ENCODE results near the gene RHBDL2. TPM values are rescaled to one million over a fixed set of nuclear protein-coding genes. Genes with fewer than 3 reads are reported as not detected.
"Not testable (repeated sequence)": the region's sequence is repeated elsewhere in the genome, so short reads cannot be mapped to it uniquely, and the experiment has no call there.

RHBDL2 gene
- 1 to 10 TPM in 3 of 10 donors, under 1 TPM in 7; 0.35 to 1.3 (median 0.82) TPM for polyA plus RNA-seq (ENCODE audit: insufficient read length in 10 of 10)
- long read RNA-seq, donor 1, result 0 reads
- long read RNA-seq, donor 2, result 0 reads
- long read RNA-seq, donor 3, result 0 reads
- long read RNA-seq, donor 4, result 0 reads
- long read RNA-seq, donor 5, result 0 reads
- long read RNA-seq, donor 6, result 0 reads
- long read RNA-seq, donor 7, result 0 reads
- long read RNA-seq, donor 8, result 0 reads
- long read RNA-seq, donor 9, result 0 reads

GRCh38 chr1:38941527-38942019 lies at the start of gene RHBDL2:
TSS of gene RHBDL2 (minus strand) at chr1:38941830. CDS start at chr1:38919212, 22,618 bp downstream.
- DNase-seq, result peak in 2 of 3 donors; percentile 34 to 50

DNA sequence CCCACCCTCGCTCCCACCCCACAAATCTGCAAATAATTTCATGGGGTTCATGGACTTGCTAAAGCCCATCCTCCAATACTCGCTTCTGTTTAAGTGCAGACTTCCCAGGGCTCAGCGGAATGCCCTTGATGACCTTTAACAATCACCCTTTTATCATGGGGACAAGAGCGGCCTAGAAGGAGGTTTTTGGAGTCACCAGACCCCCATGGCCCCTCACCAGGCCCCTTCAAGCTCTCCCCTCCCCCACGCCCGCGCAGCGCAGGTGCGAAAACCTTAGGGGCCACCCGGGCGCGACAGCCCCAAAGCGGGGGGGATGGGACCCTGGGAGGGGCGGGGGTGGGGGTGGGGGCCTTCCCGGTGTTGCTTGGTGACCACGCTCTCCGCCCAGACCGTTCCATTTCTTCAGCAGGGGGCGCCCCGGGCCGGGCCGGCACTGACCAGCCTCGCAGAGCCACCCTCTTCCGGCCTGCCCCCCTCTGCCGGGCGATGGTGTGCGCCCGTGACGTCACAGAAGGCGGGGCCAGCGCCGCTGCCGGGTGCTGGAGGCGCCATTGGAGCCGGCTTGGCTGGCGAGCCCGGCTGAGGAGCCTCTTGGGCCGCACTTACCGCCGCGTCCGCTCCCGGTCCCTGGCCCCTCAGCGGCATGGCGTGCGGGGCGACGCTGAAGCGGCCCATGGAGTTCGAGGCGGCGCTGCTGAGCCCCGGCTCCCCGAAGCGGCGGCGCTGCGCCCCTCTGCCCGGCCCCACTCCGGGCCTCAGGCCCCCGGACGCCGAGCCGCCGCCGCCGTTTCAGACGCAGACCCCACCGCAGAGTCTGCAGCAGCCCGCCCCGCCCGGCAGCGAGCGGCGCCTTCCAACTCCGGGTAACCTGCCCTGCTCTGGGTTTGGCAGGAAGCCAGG lies 49.4 kb upstream of the RHBDL2 start, which contains the start of gene AKIRIN1:
Gene AKIRIN1 (plus strand): TSS at position 539 of the 900 bp plus-strand sequence. CDS start 105 bp downstream, at position 644.
- DNase-seq, result peak; percentile 96 to 99 (median 97)

DNA sequence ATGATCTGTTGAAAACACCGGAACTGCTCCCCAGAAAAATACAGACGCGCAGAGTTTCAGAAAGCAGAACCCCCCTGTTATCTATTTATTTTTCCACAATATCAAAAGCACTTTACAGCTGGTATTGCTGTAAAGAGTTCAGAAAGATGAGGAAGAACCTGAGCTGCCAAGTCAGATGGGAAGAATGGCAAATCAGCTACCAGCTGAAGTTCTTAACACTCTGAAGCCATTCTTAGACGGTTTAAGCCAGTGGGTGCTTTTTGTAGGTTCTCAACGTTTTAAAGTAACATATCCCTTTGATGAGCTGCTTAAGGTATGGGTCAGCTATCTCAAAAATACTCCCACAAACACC lies 48.7 kb upstream of the RHBDL2 start:
- DNase-seq, result peak in 2 of 3 donors; percentile 11 to 22

GRCh38 chr1:38989979-38990378 lies 48.3 kb upstream of the RHBDL2 start:
- DNase-seq, result no peak

DNA sequence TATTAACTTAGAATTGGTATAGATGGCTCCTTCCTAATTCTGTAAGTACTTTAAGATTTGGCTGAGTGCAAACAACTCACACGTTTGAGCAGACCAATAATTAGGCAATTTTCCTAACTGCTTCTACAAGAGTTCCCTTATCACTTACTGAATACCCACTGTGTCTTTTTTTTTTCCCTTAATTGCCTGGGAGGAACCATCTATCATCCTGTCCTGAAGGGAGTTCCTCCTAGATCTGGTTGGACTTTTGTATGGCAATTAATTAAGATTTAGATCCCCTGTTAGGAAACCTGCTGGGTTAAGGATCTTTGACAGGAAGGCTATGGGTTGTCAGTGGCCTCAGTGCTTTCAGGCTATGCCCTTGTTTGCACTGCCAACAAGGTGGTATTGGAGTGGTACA lies 37.8 kb upstream of the RHBDL2 start:
- DNase-seq, result not testable (repeated sequence)

GRCh38 chr1:38978245-38978542 lies 36.6 kb upstream of the RHBDL2 start:
- DNase-seq, result not testable (repeated sequence)

DNA sequence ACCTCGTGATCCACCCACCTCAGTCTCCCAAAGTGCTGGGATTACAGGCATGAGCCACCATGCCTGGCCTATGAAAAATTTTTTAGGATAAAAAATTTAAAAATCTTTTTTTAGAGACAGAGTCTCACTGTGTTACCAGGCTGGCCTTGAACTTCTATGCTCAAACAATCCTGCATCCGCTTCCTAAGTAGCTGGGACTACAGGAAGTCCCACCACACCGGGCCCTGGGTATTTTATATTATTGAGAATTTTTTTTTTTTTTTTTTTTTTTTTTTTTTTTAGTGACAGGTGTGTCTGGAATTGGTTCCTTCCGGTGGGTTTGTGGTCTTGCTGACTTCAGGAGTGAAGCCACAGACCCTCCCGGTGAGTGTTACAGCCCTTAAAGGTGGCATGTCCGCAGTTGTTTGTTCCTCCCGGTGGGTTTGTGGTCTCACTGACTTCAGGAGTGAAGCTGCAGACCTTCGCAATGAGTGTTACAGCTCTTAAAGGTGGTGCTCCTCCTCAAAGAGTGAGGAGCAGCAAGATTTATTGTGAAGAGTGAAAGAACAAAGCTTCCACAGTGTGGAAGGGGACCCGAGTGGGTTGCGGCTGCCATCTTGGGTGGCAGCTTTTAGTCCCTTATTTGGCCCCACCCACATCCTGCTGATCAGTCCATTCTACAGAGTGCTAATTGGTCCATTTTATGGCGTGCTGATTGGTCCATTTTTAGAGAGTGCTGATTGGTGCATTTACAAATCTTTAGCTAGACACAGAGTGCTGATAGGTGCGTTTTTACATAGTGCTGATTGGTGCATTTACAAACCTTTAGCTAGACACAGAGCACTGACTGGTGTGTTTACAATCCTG lies 36.0 kb upstream of the RHBDL2 start:
- not testable (repeated sequence) for DNase-seq

DNA sequence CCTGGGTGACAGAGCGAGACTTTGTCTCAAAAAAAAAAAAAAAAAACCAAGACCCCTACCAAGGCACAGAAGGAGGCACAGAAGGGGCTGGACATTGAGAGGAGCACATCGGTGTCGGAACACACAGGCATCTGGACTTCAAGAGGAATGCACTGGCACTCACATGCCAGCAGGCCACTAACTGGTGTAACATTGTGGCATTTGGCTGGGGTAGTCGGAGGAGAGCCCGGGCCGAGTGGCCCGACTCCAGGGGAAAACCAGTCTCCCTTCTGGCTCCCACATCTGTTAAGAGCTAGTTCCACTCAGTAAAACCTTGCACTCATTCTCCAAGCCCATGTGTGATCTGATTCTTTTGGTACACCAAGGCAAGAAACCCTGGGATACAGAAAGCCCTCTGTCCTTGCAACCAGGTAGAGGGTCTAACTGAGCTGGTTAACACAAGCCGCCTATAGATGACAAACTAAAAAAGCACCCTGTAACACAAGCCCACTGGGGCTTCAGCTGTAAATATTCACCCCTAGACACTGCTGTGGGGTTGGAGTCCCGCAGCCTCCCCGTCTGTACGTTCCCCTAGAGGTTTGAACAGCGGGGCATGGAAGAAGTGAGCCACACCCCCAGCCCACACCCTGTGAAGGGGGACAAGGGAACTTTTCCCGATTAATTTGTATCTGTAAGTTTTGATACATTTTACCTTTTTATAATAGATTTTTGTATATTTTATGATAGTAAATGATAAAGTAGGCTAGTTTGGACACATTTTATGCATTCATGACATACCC lies 32.2 kb upstream of the RHBDL2 start:
- no peak for DNase-seq

- not testable (repeated sequence) for DNase-seq
Observed at GRCh38 chr1:38973145-38973544, 31.5 kb upstream of the RHBDL2 start.

DNA sequence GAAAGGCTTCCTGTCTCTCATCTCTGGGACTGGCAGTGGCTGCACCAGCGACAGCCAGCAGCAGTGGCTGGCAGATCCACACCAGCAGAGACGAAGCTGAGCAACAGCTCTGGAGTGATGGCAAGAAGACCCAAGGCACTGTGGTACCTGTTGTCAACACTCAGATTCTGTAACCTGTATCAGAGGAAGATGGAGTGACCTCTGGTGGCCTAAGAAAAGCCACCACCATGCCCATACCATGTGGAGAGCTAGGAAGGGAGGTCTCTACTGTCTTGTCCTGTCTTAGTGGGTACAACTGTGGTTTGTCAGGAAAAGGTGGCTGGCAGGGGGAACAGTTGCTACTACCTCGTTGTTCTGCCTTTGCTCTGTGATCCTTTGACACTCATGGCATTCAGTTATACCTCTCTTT lies 22.5 kb upstream of the RHBDL2 start:
- DNase-seq, result no peak

DNA sequence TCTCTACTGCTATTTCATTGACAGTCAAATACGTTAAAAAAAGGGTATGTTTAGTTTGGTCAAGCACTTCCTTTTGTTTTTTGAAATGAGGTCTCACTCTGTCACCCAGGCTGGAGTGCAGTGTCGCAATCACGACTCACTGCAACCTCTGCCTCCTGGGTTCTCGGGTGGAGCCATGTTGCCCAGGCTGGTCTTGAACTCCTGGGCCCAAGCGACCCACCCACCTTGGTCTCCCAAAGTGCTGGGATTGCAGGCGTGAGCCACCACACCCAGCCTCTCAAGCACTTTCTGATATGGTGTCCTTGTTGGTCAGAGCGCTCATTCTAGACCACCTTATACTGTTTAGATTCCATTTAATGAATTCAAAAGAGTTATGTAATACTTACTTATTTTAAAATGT lies 20.9 kb upstream of the RHBDL2 start:
- no peak for DNase-seq

DNA sequence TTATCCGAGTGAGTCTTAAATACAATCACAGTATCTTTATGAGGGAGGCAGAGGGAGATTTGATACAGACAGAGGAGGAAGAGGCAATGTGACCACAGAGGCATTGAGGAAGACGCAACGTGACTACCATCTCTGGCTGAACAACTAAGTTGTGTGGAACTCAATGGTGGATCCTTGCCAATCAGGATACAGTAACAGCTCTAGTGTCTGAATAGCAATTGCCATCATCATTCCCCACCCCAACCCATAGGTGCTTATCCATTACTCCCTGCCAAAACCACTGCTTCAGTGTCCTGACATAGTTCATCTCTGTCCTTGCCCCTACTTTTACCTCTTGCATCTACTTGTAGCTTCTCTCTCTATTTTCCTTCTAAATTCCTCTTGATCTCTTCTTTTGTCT lies 20.5 kb upstream of the RHBDL2 start:
- peak in 1 of 3 donors; percentile 67 for DNase-seq

GRCh38 chr1:38958967-38959366 lies 17.3 kb upstream of the RHBDL2 start:
- peak in 1 of 3 donors; percentile 6 for DNase-seq

DNA sequence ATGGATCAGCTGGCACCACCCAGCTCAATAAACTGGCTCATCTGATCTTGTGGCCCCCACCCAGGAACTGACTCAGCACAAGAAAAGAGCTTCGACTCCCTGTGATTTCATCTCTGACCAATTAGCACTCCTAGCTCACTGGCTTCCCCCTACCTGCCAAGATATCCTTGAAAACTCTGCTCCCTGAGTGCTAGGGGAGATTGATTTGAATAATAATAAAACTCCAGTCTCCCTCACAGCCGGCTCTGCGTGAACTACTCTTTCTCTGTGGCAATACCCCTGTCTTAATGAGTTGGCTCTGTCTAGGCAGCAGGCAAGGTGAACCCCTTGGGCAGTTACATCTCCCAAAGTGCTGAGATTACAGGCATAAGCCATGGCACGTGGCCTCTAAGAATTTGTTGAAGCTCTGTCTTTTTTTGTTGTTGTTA lies 11.8 kb upstream of the RHBDL2 start:
- DNase-seq, result no peak

DNA sequence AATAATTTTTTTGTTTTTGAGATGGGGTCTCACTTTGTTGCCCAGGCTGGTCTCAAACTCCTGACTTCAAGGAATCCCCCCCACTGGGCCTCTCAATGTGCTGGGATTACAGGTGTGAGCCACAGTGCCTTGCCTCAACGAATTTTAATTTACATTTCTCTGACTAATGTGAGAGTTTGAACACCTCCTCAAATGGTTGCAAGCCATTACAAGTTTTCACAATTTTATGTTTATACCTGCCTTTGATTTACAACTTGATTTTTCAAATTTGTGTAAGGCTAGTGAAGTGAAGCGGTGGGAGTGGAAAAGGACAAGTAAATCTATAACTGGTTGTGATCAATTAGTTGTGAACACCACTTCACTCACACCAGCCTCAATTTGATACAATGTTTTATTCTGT lies 8.9 kb upstream of the RHBDL2 start:
- DNase-seq, result no peak

DNA sequence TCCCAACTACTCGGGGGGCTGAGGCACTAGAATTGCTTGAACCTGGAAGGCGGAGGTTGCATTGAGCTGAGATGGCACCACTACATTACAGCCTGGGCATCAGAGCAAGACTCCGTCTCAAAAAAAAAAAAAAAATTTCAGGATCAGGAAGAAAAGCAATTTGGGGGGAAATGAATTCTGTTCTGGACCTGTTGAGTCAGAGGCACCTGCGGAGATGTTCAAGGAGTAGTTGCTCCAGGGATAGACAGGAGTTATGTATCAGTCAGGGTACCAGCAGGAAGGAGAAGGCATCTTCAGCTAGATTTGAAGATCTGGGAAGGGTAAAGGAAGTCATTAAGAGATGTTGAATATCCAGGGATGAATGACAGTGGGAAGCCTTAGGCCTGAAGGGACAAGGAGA lies 2.9 kb upstream of the RHBDL2 start:
- no peak for DNase-seq

DNA sequence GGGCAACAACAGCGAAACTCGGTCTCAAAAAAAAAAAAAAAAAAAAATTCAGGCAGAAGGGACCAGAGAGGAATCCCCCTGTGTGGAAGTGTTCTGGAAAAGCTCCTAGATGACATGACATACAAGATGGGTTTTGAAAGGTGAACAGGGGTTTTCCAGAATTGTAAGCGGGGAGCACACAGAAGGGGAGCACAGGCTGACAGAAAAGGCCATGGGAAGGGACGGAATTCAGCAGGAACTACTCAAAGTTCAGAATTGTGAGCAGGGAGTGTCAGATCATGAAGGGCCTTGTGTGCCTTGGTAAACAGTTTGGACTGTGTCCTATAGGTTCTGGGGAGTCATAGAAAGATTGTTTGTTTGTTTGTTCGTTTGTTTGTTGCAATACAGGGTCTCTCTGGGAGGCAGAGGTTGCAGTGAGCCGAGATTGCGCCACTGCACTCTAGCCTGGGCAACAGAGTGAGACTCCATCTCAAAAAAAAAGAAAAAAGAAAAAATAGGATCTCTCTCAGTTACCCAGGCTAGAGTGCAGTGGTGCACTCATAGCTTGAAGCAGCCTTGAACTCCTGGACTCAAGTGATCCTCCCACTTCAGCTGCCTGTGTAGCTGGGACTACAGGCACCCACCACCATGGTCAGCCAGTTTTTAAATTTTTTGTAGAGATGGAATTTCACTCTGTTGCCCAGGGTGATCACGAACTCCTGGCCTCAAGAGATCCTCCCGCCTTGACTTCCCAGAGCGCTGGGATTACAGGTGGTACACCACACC lies 1.2 kb upstream of the RHBDL2 start:
- DNase-seq, result no peak

DNA sequence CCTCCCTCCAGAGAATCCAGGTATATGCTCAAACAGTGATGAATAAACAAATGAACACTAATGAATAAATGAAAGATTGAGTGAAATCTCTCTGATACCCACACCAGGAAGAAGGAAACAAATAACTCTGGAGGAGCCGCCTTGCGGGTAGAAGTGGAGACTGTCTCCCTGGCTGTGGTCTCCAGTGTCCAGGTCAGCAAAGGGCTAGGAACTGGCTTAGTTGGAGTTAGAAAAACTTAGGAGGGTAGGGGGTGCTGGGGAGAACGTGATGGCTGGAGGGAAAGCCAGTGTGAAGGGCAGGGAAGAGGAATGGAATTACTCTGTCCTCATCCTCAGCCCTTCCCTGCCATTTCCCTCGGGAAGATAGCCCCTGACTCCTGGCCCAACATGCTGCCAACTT lies 537 bp downstream of the RHBDL2 start:
- no peak for DNase-seq

- no peak for DNase-seq
Observed at GRCh38 chr1:38940339-38941047, 1.1 kb downstream of the RHBDL2 start.

All from muscle of back (tissue), 13 donors.